Suppressor macrophage treated with lipopolysaccharide for 1 hour (primary cell): ENCODE data around the gene DENND2C.

Source experiments
- DNase-seq, 3 donors: peaks; one replicate each; pipeline ENCODE4 v3.0.0-alpha.2; 2020 to 2022

DENND2C gene, protein sequence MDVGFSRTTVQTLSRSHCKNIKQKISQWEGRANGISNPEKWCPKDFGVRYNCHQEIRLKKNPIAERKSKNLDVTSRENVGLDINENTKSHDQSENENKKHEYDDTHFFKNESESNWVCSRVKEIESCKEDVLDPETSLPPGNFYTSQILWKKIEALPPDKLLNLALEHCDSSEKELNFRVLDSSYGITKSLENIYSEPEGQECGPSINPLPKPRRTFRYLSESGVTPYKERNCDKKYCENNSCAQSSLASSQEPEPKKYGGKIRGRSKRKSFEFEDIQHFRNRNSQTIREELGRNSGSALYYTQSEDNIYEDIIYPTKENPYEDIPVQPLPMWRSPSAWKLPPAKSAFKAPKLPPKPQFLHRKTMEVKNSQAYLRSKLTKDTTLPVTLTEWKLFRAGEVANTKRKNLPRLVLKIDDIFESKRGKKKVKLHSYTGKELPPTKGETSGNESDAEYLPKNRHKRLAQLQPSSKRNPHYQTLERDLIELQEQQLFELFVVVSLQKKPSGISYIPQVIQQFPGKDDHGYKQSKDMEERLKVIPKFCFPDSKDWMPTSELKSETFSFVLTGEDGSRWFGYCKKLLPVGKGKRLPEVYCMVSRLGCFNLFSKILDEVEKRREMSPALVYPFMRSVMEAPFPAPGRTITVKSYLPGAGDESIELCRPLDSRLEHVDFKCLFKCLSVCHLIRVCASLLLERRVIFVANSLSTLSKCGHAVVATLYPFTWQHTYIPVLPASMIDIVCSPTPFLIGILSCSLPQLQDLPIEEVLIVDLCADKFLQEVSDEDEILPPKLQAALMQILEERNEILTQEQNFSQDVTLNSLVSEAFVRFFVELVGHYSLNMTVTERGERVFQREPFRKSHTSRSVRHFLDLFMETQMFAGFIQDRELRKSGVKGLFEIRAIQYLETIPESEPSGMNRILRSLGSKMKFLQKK

DNA sequence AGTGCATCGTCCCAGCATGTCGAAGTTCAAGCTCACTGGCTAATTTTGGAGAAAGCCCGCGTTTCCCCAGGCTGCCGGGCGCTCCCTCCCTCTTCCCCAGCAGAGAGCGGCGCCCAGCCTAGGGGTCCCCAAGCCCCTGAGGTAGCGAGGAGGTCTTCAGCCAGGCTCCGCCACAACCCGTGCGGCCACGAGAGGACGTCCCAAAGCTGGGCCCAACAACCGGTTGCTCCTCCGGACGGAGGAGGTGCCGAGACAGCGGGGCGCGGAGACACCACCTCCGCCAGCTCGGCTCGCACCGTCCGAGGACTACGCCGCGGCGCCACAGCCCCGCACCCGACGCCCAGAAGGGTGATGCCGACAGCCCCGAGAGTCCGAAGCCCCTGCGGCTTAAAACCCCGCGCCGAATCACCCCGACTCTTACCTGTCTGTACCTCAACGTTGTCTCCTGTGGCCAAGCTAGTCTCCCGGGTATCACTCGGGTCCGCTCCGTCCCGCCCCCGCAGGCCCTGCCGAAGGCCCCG, at the start of gene DENND2C:
TSS of gene DENND2C (minus strand) at position 488 of the 521 bp plus-strand sequence. CDS start 44,065 bp downstream, outside the sequence.
- DNase-seq = no peak

DNA sequence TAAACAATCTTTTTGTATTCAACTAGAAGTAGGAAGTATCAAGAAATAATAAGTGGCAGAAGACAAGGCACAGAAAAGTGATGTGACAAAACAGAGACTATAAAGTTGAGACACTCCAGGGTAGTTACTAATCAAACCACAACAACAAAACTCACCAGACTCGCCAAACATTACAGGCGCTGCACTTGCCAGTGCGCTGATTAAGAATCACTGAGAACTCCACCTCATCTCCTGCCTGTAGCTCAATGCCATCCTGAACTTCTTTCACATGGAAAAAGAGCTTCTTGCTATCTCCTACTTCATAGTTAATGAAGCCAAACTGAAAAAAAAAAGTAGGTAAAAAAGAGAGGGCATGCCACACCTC, 49.6 kb upstream of the DENND2C start:
- no peak for DNase-seq

DNA sequence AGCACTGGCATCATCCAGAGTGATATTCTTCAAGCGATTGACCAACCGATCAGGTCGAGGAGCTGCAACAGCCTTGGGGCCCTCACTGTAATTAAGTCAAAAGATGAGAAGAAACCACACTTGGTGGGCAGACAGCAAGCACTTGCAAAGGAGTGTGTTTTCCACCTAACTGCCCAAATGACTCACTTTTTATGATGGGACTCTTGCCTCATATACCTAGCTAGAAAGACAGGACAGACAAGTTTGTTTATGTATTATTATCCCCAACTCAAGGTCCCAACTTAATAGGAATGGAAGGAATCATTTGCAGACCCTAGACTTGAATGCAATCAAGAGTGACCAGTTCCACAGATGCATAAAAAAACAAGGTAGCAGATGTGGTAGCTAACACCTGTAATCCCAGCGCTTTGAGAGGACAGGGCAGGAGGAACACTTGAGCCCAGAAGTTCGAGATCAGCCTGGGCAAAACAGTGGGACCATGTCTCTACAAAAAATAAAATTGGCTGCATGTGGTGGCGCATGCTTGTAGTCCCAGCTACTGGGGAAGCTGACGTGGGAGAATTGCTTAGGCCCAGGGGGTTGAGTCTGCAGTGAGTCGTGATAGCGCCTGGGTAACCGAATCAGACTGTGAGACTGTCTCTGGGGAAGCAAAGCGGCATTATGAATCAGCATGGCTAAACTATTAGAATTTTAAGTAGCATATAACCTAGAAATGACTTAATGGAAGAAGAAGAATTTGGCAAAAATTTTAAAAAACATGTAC, 49.0 kb upstream of the DENND2C start:
- DNase-seq = peak; percentile 10 to 37 (median 21)

DNA sequence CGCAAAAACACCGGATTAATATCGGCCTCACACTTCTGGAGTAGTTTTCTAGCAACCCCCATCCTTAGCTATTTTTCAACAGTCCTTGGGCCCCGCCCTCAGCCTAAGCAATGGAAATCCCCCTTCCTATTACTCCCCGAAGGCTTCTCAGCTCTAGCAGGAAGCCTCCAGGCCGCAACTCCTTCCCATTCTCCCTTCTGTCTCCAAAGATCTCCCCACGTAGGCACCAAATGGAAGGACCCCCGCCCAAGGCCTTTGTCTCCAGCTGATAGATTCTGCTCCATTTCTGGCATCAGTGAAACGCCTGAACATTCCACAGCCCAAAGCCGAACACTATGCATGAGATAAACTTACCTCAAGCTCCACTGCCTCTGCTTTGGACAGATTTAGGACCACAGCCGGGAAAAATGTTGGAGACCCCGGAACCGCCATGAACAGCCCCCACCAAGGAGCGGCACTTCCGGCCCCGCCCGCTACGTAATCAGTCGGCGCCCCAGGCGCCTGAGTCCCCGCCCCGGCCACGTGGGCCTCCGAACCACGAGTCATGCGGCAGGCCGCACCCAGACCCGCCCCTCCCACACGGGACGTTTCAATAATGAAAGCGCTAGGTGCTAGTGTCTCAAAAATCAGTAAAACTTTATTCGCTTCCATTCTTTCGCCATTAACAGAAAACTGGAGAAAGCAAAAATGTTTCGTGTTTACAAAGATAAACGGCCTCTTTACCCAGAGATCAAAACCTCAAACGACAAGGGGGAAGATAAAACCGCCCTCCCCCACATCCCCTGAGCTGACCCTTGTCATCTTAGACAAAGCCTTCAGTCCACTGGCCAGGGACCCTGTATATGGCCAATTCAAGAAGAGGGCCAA, 46.7 kb upstream of the DENND2C start, which contains the start of gene NRAS:
TSS of gene NRAS (minus strand) at position 468 of the 867 bp plus-strand sequence. CDS start 611 bp downstream, outside the sequence.
- peak; percentile 97 to 99 (median 98) for DNase-seq

DNA sequence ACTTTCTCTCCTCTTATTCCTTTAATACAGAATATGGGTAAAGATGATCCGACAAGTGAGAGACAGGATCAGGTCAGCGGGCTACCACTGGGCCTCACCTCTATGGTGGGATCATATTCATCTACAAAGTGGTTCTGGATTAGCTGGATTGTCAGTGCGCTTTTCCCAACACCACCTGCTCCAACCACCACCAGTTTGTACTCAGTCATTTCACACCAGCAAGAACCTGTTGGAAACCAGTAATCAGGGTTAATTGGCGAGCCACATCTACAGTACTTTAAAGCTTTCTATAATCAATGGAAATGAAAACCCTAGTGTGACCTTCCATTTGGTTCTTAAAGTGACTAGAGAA, 46.1 kb upstream of the DENND2C start:
- DNase-seq = no peak

DNA sequence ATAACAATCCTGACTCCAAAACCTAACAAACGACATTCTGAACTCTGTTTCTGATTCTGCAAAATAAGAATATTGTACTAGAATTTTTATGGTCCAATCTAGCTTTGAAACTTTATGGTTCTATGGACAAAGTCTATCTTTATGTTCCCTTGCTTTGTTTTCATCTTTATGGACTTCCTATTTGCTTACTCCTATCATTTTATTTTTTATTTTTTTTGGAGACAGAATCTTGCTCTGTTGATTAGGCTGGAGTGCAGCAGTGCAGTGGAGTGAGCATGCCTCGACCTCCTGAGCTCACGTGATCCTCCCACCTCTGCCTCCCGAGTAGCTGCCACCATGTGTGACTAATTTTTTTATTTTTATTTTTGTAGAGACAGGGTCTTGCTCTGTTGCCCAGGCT, 43.1 kb upstream of the DENND2C start:
- DNase-seq = no peak

DNA sequence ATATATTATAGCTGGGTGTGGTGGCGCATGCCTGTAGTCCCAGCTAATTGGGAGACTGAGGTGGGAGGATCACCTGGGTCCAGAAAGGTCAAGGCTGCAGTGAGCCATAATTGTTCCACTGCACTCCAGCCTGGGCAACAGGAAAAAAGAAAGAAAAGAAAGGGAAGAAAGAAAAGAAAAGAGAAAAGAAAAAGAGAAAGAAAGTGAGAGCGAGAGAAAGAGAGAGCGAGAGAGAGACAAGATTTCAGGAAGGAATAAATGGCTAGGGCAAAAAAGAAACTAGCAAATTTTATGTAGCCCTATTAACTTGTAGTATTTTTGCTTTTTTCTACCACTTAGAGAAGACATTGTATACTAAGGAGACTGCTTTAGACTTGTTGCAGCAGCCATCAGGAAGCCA, 40.5 kb upstream of the DENND2C start:
- DNase-seq = no peak

DNA sequence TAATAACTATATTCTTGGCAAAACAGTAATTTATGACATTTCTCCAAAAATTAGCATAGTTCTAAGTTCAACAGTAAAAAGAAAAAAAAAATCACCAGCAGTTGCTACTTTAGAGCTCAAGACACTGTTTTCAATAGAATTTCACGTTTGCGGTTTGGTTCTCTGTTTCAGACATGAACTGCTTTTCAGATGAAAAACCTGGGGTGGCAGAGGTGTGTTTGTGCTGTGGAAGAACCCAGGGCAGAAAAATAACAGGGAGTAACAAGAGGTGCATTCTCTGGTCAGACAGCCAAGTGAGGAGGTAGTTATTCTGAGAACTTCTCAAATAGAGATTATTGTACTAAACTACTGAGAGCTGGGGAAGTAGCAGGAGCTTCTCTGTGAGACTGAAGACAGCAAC, 37.8 kb upstream of the DENND2C start:
- DNase-seq = no peak

DNA sequence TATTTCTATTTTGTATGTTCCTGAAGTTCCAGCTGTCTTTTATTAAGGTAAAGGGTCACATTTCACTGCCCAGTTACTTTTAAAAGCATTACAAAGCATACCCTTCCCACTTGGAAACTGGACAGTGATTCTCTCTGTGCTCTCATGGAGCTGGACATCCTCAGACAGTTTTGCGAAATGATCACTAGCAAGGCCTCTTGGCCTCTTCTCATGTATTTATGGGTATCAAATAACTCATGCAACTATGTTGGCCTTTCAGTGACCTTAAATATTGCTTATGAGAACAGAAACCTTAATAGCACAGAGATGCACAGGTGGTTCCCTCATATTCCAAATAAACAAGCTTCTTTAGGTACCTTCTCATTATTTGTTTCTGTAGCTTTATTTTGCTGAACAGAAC, 33.4 kb upstream of the DENND2C start:
- no peak for DNase-seq

DNA sequence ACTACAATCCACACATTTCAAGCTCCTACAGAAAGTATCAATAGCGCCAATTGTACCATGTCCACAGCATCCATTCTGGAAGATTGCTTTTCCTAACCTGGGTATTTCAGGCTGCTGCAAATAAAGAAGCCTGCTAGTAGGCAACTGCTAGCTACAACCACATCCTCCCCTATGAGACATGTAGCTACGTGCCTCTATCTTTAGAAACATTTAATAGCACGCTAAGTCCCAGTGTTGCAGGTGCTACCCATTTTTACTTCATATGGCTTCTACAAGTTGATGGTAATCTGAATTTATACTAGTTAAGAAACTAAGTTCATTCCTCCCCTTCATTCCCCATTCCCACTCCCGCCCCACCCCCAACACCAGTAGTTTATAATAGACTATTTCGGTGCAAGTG, 32.9 kb upstream of the DENND2C start:
- no peak for DNase-seq

DNA sequence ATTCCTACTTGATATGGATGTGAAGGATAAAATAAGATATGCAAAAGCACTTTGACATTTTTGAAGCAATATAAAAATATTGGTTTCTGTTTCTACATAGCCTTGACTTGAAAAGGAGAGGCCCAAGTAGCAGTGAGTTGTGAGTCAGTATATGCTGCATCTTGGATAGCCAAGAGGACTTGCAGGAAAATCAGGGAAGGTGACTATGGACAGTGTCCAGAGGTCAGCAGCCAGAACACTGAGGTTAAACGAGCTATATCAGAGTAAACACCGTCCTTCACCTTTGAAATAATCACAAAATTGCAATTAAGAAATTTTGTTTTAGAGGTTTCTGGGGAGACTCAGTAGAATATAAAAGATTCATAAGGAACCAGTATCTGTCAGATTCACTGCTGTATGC, 32.1 kb upstream of the DENND2C start:
- no peak for DNase-seq

DNA sequence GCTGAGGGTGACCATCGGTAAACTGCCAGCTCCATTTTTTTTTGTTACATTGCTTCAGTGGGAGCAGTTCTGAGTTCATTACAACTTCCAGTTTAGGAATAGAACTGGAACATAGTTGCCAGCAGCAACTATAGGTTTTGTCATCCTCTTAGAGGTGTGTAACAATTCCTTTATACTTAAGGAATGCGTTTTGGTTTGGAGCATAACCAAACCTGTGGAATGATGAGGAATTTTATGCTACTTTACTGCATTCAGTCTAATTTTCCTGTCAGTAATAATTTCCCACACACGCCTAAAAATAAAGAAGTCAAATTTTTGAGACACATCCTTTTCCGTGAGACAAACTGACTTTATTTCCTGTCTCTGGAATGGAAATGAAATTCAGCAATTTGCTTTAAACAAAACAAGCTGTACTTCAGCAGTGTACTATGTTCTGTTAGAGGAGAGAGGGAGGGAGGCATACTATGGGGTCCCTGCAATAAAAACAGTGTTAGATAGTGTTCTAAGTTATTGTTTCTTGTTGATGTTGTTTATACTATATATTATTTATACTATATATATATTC, 30.3 kb upstream of the DENND2C start:
- DNase-seq = no peak

DNA sequence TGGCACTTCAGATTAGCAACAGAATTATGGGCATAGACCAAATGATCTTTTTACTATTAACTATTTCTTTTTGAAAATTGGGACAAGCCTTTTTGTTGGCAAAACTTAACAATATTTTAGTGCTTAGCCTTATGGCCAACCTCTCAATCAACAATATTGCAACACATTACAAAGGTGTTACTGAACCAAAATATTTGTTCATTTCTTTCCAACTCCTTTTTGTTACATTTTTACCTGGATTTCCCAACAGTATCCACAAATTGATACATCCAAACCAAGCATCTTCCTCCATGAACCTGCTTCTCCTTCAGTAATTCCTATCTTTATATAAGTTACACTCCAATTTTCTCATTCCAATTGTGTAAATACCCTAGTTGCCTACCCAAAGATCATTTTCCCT, 27.0 kb upstream of the DENND2C start:
- DNase-seq = no peak

DNA sequence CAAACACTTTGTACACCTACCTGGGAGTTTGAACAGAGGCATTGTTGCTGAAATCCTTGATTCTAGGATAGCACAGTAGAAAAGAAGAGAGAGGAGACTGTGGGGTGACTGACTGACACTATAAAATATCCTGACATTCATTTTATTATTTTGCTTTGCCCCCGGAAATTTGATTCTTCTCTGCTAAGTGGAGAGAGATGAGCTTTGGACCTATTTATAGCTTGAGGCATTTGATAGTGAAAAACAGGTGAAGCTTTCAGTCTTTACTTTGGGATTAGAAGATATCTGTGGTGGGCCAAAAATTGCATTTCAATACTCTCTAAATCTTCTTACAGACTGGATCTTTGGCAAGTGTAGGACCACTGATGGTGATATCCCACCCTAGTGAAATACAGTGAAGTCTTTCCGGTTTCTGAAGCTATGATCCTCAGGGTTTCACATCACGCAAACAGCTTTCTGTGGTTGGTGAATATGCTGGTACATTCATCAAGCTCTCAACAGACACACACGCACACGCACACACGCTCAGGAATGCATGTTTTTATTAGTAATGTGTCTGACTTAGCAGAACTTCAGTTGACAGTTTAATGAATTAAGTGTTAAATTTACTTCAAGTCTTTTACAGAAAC, 25.7 kb upstream of the DENND2C start, which contains the start of gene AMPD1:
TSS of gene AMPD1 (minus strand) at position 117 of the 629 bp plus-strand sequence. CDS start at position 42, 75 bp downstream.
- no peak for DNase-seq

DNA sequence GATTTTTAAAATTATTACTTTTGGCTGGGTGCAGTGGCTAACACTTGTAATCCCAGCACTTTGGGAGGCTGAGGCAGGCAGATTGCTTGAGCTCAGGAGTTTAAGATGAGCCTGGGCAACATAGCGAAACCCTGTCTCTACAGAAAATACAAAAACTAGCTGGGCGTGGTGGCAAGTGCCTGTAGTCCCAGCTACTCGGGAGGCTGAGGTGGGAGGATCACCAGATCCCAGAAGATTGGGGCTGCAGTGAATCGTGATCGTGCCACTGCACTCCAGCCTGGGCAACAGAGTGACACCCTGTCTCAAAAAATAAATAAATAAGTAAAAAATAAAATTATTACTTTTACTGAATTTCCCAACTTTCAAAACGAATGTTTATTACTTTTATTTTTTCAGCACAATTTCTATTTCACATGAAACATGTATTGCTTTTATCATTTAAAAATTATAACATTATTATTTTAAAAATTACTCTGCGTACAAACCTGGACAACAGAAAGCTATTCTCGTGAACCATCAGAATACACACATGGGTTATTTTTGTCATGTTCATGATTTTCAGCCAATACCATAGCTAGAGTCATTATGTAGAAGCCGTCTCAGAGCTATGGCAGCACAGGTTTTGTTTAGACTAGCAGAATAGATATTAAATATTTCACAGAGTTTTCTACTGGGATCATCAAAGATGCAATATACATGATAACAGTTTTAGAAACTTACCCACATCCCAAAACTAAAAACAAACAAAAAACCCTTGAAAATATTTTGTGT, 24.9 kb upstream of the DENND2C start:
- no peak for DNase-seq

DNA sequence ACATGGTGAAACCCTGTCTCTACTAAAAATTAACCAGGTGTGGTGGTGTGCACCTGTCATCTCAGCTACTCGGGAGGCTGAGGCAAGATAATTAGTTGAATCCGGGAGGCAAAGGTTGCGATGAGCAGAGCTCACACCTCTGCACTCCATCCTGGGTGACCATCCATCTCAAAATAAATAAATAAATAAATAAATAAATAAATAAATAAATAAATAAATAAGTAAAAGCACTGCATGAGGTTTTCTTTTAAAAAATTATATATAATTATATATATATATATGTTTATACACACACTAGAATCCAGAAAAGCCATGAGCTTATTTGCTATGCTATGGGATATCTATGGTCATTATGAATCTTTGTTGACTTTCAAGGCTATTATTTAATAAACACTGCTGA, 23.1 kb upstream of the DENND2C start:
- no peak for DNase-seq

DNA sequence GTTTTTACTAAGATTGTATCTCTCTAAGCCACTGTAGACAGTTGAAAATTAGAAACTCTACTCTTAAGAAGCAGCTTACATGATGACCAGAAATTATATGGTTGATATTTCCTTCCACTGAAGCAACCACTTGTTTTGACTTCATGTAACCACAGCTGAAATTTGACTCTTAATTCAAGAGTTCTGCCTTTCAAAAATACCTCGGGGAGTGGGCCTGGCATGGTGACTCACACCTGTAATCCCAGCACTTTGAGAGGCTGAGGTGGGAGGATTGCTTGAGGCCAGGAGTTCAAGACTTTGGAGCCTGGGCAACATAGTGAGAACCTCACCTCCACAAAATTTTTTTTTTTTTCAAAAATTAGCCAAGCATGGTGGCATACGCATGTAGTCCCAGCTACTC, 21.2 kb upstream of the DENND2C start:
- DNase-seq = no peak

DNA sequence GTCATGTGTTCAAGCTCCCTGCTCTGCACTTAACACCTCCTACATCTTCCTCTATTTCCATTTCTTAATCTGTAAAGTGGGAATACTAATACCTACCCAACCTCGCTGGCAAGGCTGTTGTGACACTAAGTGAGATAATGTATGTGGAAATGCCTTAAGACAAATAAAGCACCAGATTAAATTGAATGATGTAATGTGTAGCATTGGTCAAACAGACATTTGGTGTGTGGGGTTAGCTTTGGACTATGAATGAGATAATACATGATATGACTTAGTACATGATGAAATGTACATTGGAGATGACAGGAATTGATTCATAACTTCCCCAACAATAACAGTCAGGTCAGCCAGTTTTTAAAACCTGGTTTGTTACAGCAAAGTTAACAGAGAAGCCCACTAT, 20.3 kb upstream of the DENND2C start:
- DNase-seq = peak in 1 of 3 donors; percentile 14

DNA sequence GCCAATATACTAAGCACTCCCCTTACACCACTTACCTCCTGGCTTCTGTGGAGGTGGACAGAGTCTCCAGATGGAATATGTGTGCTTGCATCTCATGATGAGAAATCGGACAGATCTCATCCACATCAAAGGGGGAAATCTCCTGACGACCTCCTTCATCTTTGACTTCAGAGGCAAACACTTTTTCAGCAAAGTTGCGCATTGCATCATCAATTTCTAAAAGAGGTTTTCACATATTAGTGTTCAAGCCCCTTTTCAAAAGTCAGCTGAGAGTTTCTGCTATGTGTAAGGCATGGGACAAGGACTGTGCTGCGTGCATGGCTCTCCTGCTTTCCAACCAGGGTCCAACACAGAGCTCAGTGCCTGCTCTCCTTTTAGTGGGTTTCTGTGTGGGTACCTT, 18.7 kb upstream of the DENND2C start:
- DNase-seq = no peak

DNA sequence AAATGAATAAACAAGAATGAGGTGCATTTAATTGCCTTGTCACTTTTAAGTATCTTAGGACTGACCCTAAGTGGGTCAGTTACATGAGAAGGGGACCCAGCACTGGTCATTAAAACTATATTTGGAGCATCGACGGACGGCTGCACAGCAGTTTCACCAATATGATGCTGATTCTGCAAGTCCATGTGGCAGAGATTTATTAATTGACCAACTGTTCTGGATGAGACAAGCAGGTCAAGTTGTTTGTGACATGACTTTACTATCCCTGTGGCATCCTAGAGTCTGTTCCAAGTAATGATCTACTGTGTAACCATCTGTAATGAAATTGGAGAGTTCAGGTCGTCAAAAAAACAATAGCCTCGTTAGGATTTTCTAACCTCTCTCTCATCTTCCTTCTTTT, 16.0 kb upstream of the DENND2C start:
- DNase-seq = no peak
